ENCODE measurements around the gene JOSD2. TPM values are rescaled to one million over a fixed set of nuclear protein-coding genes. Genes with fewer than 3 reads are reported as not detected.

The JOSD2 gene
- total RNA-seq, 1 experiment from 2014 or later: 40.9 TPM

- TF ChIP-seq REST (IDR thresholded peaks at IDR 0.05; ENCODE audit: low read depth): no peak
- no peak for TF ChIP-seq POLR2A (IDR thresholded peaks at IDR 0.05; ENCODE audit: borderline replicate concordance, extremely low read depth, insufficient read depth, insufficient read length)
- no peak for TF ChIP-seq EZH2 (IDR thresholded peaks at IDR 0.05)
- TF ChIP-seq ZNF274 (IDR thresholded peaks at IDR 0.05; ENCODE audit: low read depth, low read length): no peak
Observed at GRCh38 chr19:50485284-50485955, 25.6 kb downstream of the JOSD2 start (continued).

- peaks cover 18 to 42% of the 10 kb centered on the region in 2 experiments; a peak in 3 of 4 replicates for H3K36me3 ChIP-seq (ENCODE audit: control insufficient read depth in 1 of 2, insufficient read depth in 2 of 2, low read length in 2 of 2)
- POLR2A ChIA-PET: no interaction called here
- H3K9ac ChIP-seq (ENCODE audit: low read length): no peak overlapping the region
- H3K4me2 ChIP-seq (ENCODE audit: low read length): no peak overlapping the region
- no peak overlapping the region for H2AFZ ChIP-seq (ENCODE audit: low read depth, low read length, poor library complexity, severe bottlenecking)
- H3K27ac ChIP-seq (ENCODE audit: low read depth, low read length): no peak overlapping the region
- intact Hi-C loops (cut with micrococcal nuclease): no loop called here
- BruUV-seq (replicated peaks): TSS peak; percentile 31
- no peaks in the 10 kb centered on the region for H4K20me1 ChIP-seq (ENCODE audit: insufficient read depth)
- DNase-seq (ENCODE audit: low read depth, low spot score) (no peak), ATAC-seq (no peak)
- H3K9me3 ChIP-seq (ENCODE audit: control insufficient read depth in 1 of 2, insufficient read depth in 1 of 2, low read depth in 1 of 2, low read length in 2 of 2): peaks cover 3 to 12% of the 10 kb centered on the region in 2 experiments; a peak in 1 of 4 replicates
- no peaks in the 10 kb centered on the region for H3K9me2 ChIP-seq (ENCODE audit: insufficient read depth)
- H3K4me1 ChIP-seq (ENCODE audit: control insufficient read depth in 1 of 2, insufficient read depth in 2 of 2, low read length in 2 of 2): peaks cover under 1 to 3% of the 10 kb centered on the region in 2 experiments; a peak in 2 of 4 replicates
- RAD21 ChIA-PET (ENCODE audit: low non-redundant PET in 1 of 2, low total read pairs in 2 of 2, uncharacterized antibody in 2 of 2, unreplicated experiment in 2 of 2): no interaction called here
- no peak overlapping the region for H3K4me3 ChIP-seq (replicated peaks in 1 of 2; ENCODE audit: low read depth in 1 of 2, low read length in 2 of 2)
- H3K27me3 ChIP-seq (ENCODE audit: insufficient read depth, low read length): no peaks in the 10 kb centered on the region
- no peak for TF ChIP-seq EZH2phosphoT487 (IDR thresholded peaks at IDR 0.05; ENCODE audit: borderline replicate concordance)
- no peak for TF ChIP-seq POLR2AphosphoS5 (IDR thresholded peaks at IDR 0.05; ENCODE audit: low read depth, low read length)
- no peak for TF ChIP-seq EZH2 (IDR thresholded peaks at IDR 0.05)
- no peak for TF ChIP-seq YY1 (IDR thresholded peaks at IDR 0.05; ENCODE audit: extremely low read depth, insufficient replicate concordance, low read depth, low read length)
- TF ChIP-seq ELF1 (IDR thresholded peaks at IDR 0.05; ENCODE audit: borderline replicate concordance, low read depth): no peak
- TF ChIP-seq FOSL1 (IDR thresholded peaks at IDR 0.05; ENCODE audit: low read depth): no peak
- no peak for TF ChIP-seq ATF3 (IDR thresholded peaks at IDR 0.05)
- TF ChIP-seq RAD21 (IDR thresholded peaks at IDR 0.05; ENCODE audit: low read depth): no peak
- TF ChIP-seq JUND (IDR thresholded peaks at IDR 0.05): no peak
- TF ChIP-seq CEBPB (IDR thresholded peaks at IDR 0.05; ENCODE audit: low read depth): no peak
- TF ChIP-seq MAX (IDR thresholded peaks at IDR 0.05): no peak
- TF ChIP-seq SRF (IDR thresholded peaks at IDR 0.05; ENCODE audit: low read depth): no peak
- no peak for TF ChIP-seq CBX3 (IDR thresholded peaks at IDR 0.05; ENCODE audit: low read depth)
- no peak for TF ChIP-seq REST (IDR thresholded peaks at IDR 0.05; ENCODE audit: low read depth)
- no peak for TF ChIP-seq EGR1 (IDR thresholded peaks at IDR 0.05; ENCODE audit: low read depth)
- TF ChIP-seq SIN3A (IDR thresholded peaks at IDR 0.05; ENCODE audit: low read depth): no peak
- no peak for TF ChIP-seq ZNF274 (IDR thresholded peaks at IDR 0.05; ENCODE audit: low read depth, low read length)
- H3K79me2 ChIP-seq (ENCODE audit: insufficient read depth, low read length): peaks cover 23% of the 10 kb centered on the region
- CTCF ChIA-PET: no interaction called here
Observed at GRCh38 chr19:50482916-50483315, 28.1 kb downstream of the JOSD2 start.

Data from HCT116 (cell line).